ENCODE measurements around the gene NAP1L1. TPM values are rescaled to one million over a fixed set of nuclear protein-coding genes. Genes with fewer than 3 reads are reported as not detected.
"Not testable (repeated sequence)": the region's sequence is repeated elsewhere in the genome, so short reads cannot be mapped to it uniquely, and the experiment has no call there.

NAP1L1 gene
- polyA plus RNA-seq, 3 donors, result 980 to 1,124 (median 1,026) TPM

DNA sequence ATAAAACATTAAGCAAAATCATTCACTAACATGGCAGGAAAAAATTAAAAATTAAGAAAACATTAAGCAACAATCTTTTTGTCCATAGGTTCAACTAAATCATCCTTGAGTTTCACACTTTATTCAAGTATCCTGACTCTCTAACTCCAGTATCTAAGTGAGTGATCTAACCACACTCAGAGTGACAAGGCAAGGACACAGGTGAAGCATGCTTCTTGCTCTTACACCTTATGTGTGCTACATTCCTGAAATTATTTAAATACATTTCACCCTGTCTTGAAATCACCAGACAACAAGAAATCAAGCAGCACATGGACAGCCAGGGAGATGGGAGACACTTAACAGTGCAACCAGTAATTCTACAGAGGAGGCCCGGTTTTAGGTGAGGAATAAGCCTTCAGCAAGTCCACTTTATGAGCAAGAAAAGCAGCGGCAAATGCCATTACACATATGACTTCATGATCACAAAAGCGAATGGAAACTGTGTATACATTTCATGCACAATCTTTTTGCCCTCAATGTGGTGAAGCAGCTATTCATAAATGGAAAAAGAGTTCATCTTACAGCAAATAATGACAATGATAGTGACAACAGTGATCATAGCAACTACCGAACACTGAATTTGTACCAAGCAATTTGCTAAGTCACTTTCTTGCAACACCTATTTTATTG is 90.3 kb downstream of the NAP1L1 start:
- DNase-seq (ENCODE audit: low read depth in 3 of 3, low spot score in 2 of 3), result no peak

DNA sequence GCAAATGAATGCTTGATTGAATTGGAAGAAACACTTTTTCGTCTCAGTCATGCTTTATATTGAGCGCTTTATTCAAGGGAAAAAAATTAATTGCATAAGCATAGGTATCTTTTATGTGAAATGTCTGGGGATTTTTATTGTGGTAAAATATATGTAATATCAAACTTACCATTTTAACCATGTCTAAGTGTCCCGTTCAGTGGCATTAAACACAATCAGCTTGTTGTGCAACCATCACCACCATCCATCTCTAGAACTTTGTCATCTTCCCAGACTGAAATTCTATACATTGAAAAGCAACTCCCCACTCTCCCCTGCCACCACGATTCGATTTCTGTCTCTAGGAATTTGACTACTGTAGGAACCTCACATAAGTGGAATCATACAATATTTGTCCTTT is 92.7 kb downstream of the NAP1L1 start:
- DNase-seq (ENCODE audit: low read depth in 3 of 3, low spot score in 2 of 3), result no peak

DNA sequence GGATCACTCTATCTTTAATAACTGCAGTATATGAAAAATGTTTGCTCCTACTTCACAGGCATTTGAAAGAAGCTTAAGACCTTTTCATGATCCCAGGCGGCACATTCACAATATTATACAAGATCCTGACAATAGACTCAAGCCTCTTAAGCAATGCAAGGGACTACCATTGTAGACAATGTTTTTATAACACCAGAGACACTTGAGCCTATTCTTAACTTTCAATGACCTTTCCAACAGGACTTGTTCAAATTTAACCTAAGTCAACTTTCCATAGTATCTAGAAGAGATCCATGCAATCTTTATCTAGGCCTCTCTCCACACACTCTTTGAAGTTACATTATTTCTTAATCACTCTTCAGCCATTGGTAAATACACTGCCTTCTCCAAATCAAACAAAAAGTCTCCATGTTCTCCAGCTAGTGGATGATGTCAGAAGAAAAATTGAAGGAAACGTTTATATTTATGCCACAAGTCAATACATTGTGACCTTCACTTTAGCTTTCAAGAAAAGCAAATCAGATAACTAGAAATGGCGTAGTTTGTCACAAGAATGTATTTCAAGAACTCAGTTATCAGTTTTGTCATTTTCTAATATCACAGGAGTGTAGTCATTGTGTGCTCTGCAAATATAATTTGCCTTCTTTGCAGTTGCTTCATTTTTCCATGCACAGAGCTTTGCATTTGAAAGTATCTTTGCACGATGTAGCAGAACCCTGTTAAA is 94.1 kb downstream of the NAP1L1 start:
- no peak for DNase-seq (ENCODE audit: low read depth in 3 of 3, low spot score in 2 of 3)

DNA sequence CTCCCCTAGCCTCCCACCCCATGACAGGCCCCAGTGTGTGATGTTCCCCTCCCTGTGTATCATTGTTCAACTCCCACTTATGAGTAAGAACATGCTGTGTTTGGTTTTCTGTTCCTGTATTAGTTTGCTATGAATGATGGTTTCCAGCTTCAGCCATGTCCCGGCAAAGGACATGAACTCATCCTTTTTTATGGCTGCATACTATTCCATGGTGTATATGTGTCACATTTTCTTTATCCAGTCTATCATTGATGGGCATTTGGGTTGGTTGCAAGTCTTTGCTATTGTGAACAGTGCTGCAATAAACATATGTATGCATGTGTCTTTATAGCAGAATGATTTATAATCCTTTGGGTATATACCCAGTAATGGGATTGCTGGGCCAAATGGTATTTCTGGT is 96.8 kb downstream of the NAP1L1 start:
- DNase-seq (ENCODE audit: low read depth in 3 of 3, low spot score in 2 of 3), result not testable (repeated sequence)

Other genes with a start within 250 kb of the NAP1L1 start
- 10 to 100 TPM; 33.9 to 37.7 (median 34.5) TPM for gene PHLDA1, start 52.9 kb downstream of the NAP1L1 start, polyA plus RNA-seq (ENCODE audit: insufficient read length in 3 of 3)